H1 (cell line): ENCODE data around the gene LRFN3. TPM values are rescaled to one million over a fixed set of nuclear protein-coding genes. Genes with fewer than 3 reads are reported as not detected.

ENCODE experiments used
- CTCF ChIA-PET: fragments of 300-600 bp; sonication (Branson Sonifier 250); formaldehyde crosslinking; loops from one replicate; lab custom pipeline; 2021; ENCODE audit not compliant: partially characterized antibody; lab: Charles Lee
- POLR2A ChIA-PET: fragments of 300-600 bp; sonication (Branson Sonifier 250); formaldehyde crosslinking; loops from one replicate; lab custom pipeline; 2021; ENCODE audit warnings: inconsistent platforms; ENCODE audit not compliant: partially characterized antibody; lab: Charles Lee
- DNase-seq, 2 experiments: peaks; one replicate each; pipeline versions ENCODE4 v3.0.0 to v3.0.0-alpha.2; 2010 to 2022; ENCODE audit warnings: low spot score in 2 of 2, low read depth in 1 of 2, mixed read lengths in 1 of 2
- FAIRE-seq: peaks from 2 replicates; lab custom pipeline; 2011; peaks lifted over from hg19 to GRCh38; lab: Jason Lieb, UNC
- H2AFZ ChIP-seq: 2 replicates; pipeline ENCODE4 v1.8.1; 2012; ENCODE audit warnings: low read length, inconsistent platforms
- H2AK5ac ChIP-seq: 2 replicates; pipeline ENCODE4 v1.6.1; 2013; ENCODE audit warnings: low read depth, low read length
- H2BK120ac ChIP-seq: replicated peaks from 2 replicates; pipeline ENCODE3; 2013; ENCODE audit warnings: low read depth, low read length, inconsistent platforms
- H2BK12ac ChIP-seq: 2 replicates; pipeline ENCODE4 v1.6.1; 2013; ENCODE audit warnings: low read depth, low read length
- H2BK15ac ChIP-seq: 2 replicates; pipeline ENCODE4 v1.6.1; 2013; ENCODE audit warnings: low read length
- H2BK20ac ChIP-seq: 2 replicates; pipeline ENCODE4 v1.6.1; 2013; ENCODE audit warnings: low read length
- H2BK5ac ChIP-seq: 2 replicates; pipeline ENCODE4 v1.6.1; 2013; ENCODE audit warnings: low read depth, low read length
- H3K14ac ChIP-seq: 2 replicates; pipeline ENCODE4 v1.6.1; 2013; ENCODE audit warnings: inconsistent platforms; ENCODE audit not compliant: insufficient read length
- H3K18ac ChIP-seq: 2 replicates; pipeline ENCODE4 v1.6.1; 2013; ENCODE audit warnings: low read length; ENCODE audit errors: extremely low read depth
- H3K23ac ChIP-seq: 2 replicates; pipeline ENCODE4 v1.6.1; 2013; ENCODE audit warnings: inconsistent platforms; ENCODE audit not compliant: insufficient read length
- H3K23me2 ChIP-seq: 2 replicates; pipeline ENCODE4 v1.6.1; 2013; ENCODE audit warnings: low read depth, low read length
- H3K27ac ChIP-seq: 2 replicates; pipeline ENCODE4 v1.6.1; 2011; ENCODE audit warnings: low read depth, low read length, inconsistent platforms
- H3K27me3 ChIP-seq, 4 experiments: replicated peaks in 1 of 4; 1 replicate in 1 of 4; 2 replicates in 3 of 4; pipeline versions ENCODE4 v1.6.1 to v1.8.1; 2011 to 2013; ENCODE audit warnings: low read length in 3 of 4, mild to moderate bottlenecking in 3 of 4, inconsistent platforms in 2 of 4, mixed read lengths in 2 of 4, moderate library complexity in 1 of 4; ENCODE audit not compliant: control insufficient read depth in 3 of 4, insufficient read depth in 3 of 4; ENCODE audit errors: extremely low read depth in 1 of 4
- H3K36me3 ChIP-seq, 4 experiments: 2 replicates each; pipeline versions ENCODE4 v1.6.1 to v1.8.1; 2011 to 2013; ENCODE audit warnings: mild to moderate bottlenecking in 4 of 4, low read length in 3 of 4, moderate library complexity in 2 of 4, control low read depth in 1 of 4, inconsistent platforms in 1 of 4; ENCODE audit not compliant: insufficient read depth in 4 of 4, control insufficient read depth in 2 of 4
- H3K4ac ChIP-seq: replicated peaks from 2 replicates; pipeline ENCODE3; 2013; ENCODE audit warnings: low read length, low read depth, mixed read lengths, inconsistent platforms; ENCODE audit not compliant: insufficient read length
- H3K4me1 ChIP-seq, 4 experiments: replicated peaks in 1 of 4; 1 replicate in 1 of 4; 2 replicates in 3 of 4; pipeline versions ENCODE4 v1.6.1 to v1.8.1; 2011 to 2013; ENCODE audit warnings: low read length in 3 of 4, inconsistent platforms in 2 of 4, mixed read lengths in 1 of 4; ENCODE audit not compliant: insufficient read depth in 4 of 4, control insufficient read depth in 3 of 4
- H3K4me2 ChIP-seq, 2 experiments: 2 replicates each; pipeline versions ENCODE4 v1.6.1 to v1.8.1; 2011 to 2013; ENCODE audit warnings: low read depth in 2 of 2, low read length in 2 of 2, control low read depth in 1 of 2, inconsistent platforms in 1 of 2, mild to moderate bottlenecking in 1 of 2; ENCODE audit not compliant: insufficient read depth in 1 of 2
- H3K4me3 ChIP-seq, 4 experiments: fragments of 200-600, 300-600 bp in 1 of 4; sonication (generic), shearing (Covaris generic), sonication (Bioruptor Twin) in 1 of 4; 2 replicates each; pipeline versions ENCODE4 v1.5.1 to v1.8.1; 2011 to 2016; ENCODE audit warnings: low read length in 4 of 4, low read depth in 3 of 4, control low read depth in 2 of 4, inconsistent platforms in 2 of 4, mild to moderate bottlenecking in 2 of 4, mixed read lengths in 1 of 4, moderate library complexity in 1 of 4; ENCODE audit not compliant: insufficient read depth in 2 of 4; ENCODE audit errors: extremely low read depth in 1 of 4
- H3K56ac ChIP-seq: replicated peaks from 2 replicates; pipeline ENCODE3; 2013; ENCODE audit warnings: low read depth, mild to moderate bottlenecking, mixed read lengths, low read length, inconsistent platforms; ENCODE audit not compliant: insufficient read length
- H3K79me1 ChIP-seq: 2 replicates; pipeline ENCODE4 v1.6.1; 2013; ENCODE audit warnings: low read depth, low read length, control low read depth
- H3K79me2 ChIP-seq, 2 experiments: 2 replicates each; pipeline versions ENCODE4 v1.6.1 to v1.8.1; 2012 to 2013; ENCODE audit warnings: low read length in 2 of 2, mild to moderate bottlenecking in 2 of 2, inconsistent platforms in 1 of 2; ENCODE audit not compliant: insufficient read depth in 2 of 2, control insufficient read depth in 1 of 2
- H3K9ac ChIP-seq, 4 experiments: replicated peaks in 1 of 4; 1 replicate in 1 of 4; 2 replicates in 3 of 4; pipeline versions ENCODE4 v1.6.1 to v1.8.1; 2011 to 2013; ENCODE audit warnings: low read depth in 3 of 4, low read length in 3 of 4, control low read depth in 2 of 4, mild to moderate bottlenecking in 2 of 4, moderate library complexity in 2 of 4, inconsistent platforms in 1 of 4; ENCODE audit errors: extremely low read depth in 1 of 4
- H3K9me3 ChIP-seq, 2 experiments: 2 replicates each; pipeline versions ENCODE4 v1.6.1 to v1.8.1; 2012 to 2013; ENCODE audit warnings: mild to moderate bottlenecking in 2 of 2, moderate library complexity in 2 of 2, control low read depth in 1 of 2, inconsistent platforms in 1 of 2, low read depth in 1 of 2, low read length in 1 of 2, mixed read lengths in 1 of 2; ENCODE audit not compliant: insufficient read depth in 2 of 2
- H4K20me1 ChIP-seq, 2 experiments: replicated peaks in 1 of 2; 2 replicates each; pipeline versions ENCODE3 to v1.8.1; 2011 to 2013; ENCODE audit warnings: inconsistent platforms in 2 of 2, low read length in 2 of 2, mild to moderate bottlenecking in 1 of 2; ENCODE audit not compliant: insufficient read depth in 2 of 2, control insufficient read depth in 1 of 2
- H4K5ac ChIP-seq: 2 replicates; pipeline ENCODE4 v1.6.1; 2013; ENCODE audit warnings: low read length, low read depth, mixed read lengths, inconsistent platforms; ENCODE audit not compliant: insufficient read length
- H4K8ac ChIP-seq: 2 replicates; pipeline ENCODE4 v1.8.0; 2013; ENCODE audit warnings: mild to moderate bottlenecking, moderate library complexity, low read length, inconsistent platforms; ENCODE audit not compliant: insufficient read depth; ENCODE audit errors: extremely low read depth
- H4K91ac ChIP-seq: replicated peaks from 2 replicates; pipeline ENCODE3; 2013; ENCODE audit warnings: low read length, mixed read lengths, inconsistent platforms; ENCODE audit not compliant: insufficient read length
- HDAC2 ChIP-seq, 2 experiments: fragments of 300-600 bp in 1 of 2; sonication (generic) in 1 of 2; IDR thresholded peaks; 2 replicates each; pipeline ENCODE4 v1.6.1; 2011 to 2012; ENCODE audit warnings: low read depth in 2 of 2, low read length in 2 of 2, mild to moderate bottlenecking in 2 of 2, moderate library complexity in 2 of 2, borderline replicate concordance in 1 of 2, inconsistent platforms in 1 of 2
- RFX5 ChIP-seq: IDR thresholded peaks from 2 replicates; pipeline ENCODE4 v1.6.1; 2011; ENCODE audit warnings: low read depth, low read length, improper control_type of control experiment, borderline replicate concordance
- WGBS, 2 experiments: shearing (Covaris generic) in 1 of 2; methylation state at CpG; one replicate each; pipeline versions ENCODE4 v1.1.6 to v1.1.7; 2013 to 2015; ENCODE audit warnings: low lambda C conversion rate in 2 of 2, mixed read lengths in 2 of 2, inconsistent platforms in 1 of 2, low coverage in 1 of 2, missing lambda C conversion rate in 1 of 2; ENCODE audit not compliant: insufficient replicate concordance in 2 of 2, insufficient coverage in 1 of 2, insufficient read length in 1 of 2; ENCODE audit errors: extremely low coverage in 1 of 2, missing lambda C conversion rate in 1 of 2; 5-methylcytosine and 5-hydroxymethylcytosine counted together
- polyA plus RNA-seq, 7 experiments: library from polyadenylated mRNA; depleted of rRNA in 3 of 7; stranded (reverse) in 5 of 7; unstranded in 2 of 7; fragments of >200 nt in 5 of 7; fragments of 200-250 nt in 2 of 7; gene quantifications; 1 replicate in 5 of 7; 2 replicates in 1 of 7; 4 replicates in 1 of 7; pipeline versions ENCODE4 v1.2.1 to v1.2.3, GENCODE V29; 2011 to 2013; ENCODE audit warnings: missing spikeins in 2 of 7, mixed read lengths in 2 of 7
- total RNA-seq: library from RNA; stranded (reverse); fragmentation: NEBNext Ultra II Directional; extraction: Animal tissue kit (Norgen Biotek cat#: 25700); gene quantifications from 2 replicates; pipeline ENCODE4 v1.2.1, GENCODE V29; 2021

The LRFN3 gene
- total and polyA plus RNA-seq, 2 of the 8 experiments (the other 6 are each of a cell fraction or from before 2014, with no cell fraction given) = 4.6 to 16.8 TPM

DNA sequence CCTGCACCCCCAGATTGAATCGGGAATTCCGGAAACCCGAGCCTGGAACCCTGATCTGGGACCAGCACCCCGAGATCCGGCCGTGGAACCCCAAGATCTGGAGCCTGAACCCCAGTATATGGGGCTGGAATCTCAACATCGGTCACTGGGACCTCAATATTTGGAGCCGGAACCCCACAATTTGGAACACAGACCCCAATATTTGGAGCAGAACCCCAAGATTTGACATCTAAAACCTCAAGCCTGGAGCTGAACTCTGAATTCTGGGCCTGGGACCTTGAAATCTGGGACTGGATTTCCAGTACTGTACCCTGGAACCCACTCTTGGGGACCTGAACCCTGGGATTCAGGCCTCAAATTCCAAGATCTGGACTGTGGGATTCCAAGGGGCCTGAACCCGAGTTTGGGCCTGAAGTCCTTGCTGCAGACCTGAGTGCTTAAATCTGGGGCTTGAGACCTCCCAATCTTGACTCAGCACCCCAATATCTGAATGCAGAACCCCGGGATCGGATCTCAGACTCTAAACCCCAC is 629 bp downstream of the LRFN3 start:
- Histone ChIP-seq H3K27ac (no peak overlapping the region), H3K4me2 (peak overlapping the region; percentile 66 to 88), H2BK5ac (no peak overlapping the region), H2AFZ (no peak overlapping the region), H3K9ac (peak overlapping the region in 1 of 4 experiments; percentile 70; a peak in 3 of 7 replicates), H4K91ac (no peak overlapping the region), H2BK20ac (no peak overlapping the region), H4K20me1 (peaks cover 0 to 10% of the 10 kb centered on the region in 2 experiments), H3K14ac (no peak overlapping the region), H3K23me2 (peaks cover 13% of the 10 kb centered on the region; the same call in 1 of the 2 replicates), H3K4me3 (peak overlapping the region; percentile 63 to 96 (median 69)), H2BK12ac (no peak overlapping the region), H2BK120ac (no peak overlapping the region), H3K27me3 (no peaks in the 10 kb centered on the region; a peak in 1 of 7 replicates), H3K23ac (no peak overlapping the region), H3K4ac (no peak overlapping the region), H3K79me2 (peaks cover 0 to 6% of the 10 kb centered on the region in 2 experiments; a peak in 1 of 4 replicates), H3K18ac (no peak overlapping the region; the same call in 1 of the 2 replicates), H2AK5ac (no peak overlapping the region), H4K8ac (no peak overlapping the region), H3K79me1 (peaks cover 2% of the 10 kb centered on the region; the same call in 1 of the 2 replicates), H4K5ac (peak overlapping the region; percentile 25), H3K9me3 (no peaks in the 10 kb centered on the region), H3K36me3 (peaks cover 0 to 14% (median 0%) of the 10 kb centered on the region in 4 experiments; a peak in 1 of 8 replicates), H3K4me1 (peaks cover 0 to 13% (median 3%) of the 10 kb centered on the region in 4 experiments; a peak in 4 of 7 replicates), H2BK15ac (no peak overlapping the region), H3K56ac (no peak overlapping the region)
- ChIA-PET CTCF (no interaction called here), POLR2A (interaction anchor here (1.2 kb wide), 1 partner anchor 10 kb away, joined by 3 read pairs; no protein-coding TSS in a partner anchor)
- no peak for DNase-seq
- no peak for FAIRE-seq
- WGBS, 2 experiments = 35% methylated on average over 11 of the region's 11 CpGs; no CpG with 5 or more reads in 1 of the 2 experiments
- TF ChIP-seq RFX5 = no peak
- 0 out of 4 replicates have a peak, but pooled peaks of 1 of the 2 experiments have one; percentile 54 for TF ChIP-seq HDAC2 (IDR thresholded peaks at IDR 0.05; ENCODE audit: borderline replicate concordance in 1 of 2, low read depth in 2 of 2, low read length in 2 of 2)
